ENCODE results near the gene SPOCK3.

DNA sequence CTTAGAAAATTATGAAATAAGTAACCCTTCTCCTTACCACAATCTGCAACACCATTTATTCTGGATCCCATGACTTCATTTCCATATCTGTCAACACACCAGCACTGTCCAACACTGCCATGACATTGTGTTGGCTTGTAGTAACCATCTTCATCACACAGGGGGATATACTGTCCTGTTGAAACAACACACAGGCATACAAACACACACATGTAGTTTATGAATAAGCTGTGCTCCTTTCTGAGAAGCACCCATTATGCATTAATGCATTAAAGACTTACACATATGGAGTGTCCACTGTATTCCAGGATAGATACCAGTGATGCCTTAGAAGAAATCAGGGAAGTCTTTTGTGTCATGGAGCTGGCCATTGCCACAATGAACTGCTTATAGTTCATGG lies 496.9 kb downstream of the SPOCK3 start:
- TF ChIP-seq POLR2A (IDR thresholded peaks at IDR 0.05; ENCODE audit: low read depth, low read length) = no peak
- no peak for TF ChIP-seq POLR2AphosphoS5 (IDR thresholded peaks at IDR 0.05; ENCODE audit: low read depth, low read length)
- no peak for TF ChIP-seq TAF1 (IDR thresholded peaks at IDR 0.05; ENCODE audit: low read depth, low read length)
- TF ChIP-seq SPI1 (IDR thresholded peaks at IDR 0.05; ENCODE audit: low read depth, low read length) = no peak
- no peak for TF ChIP-seq PAX5 (IDR thresholded peaks at IDR 0.05; ENCODE audit: insufficient read depth, low read length, severe bottlenecking)
- no peak for TF ChIP-seq POU2F2 (IDR thresholded peaks at IDR 0.05; ENCODE audit: low read depth, low read length)

All from GM12891 (cell line).